Measurements from ENCODE around the gene ETFA.

ETFA gene

GRCh38 chr15:76339305-76340197 is 28.3 kb upstream of the ETFA start:
- DNase-seq (ENCODE audit: extremely low spot score) = no peak
- ChIA-PET POLR2A (interaction anchor here (1.0 kb wide), 1 partner anchor 9 kb away, joined by 3 read pairs; no protein-coding TSS in a partner anchor), CTCF (no interaction called here)
- TF ChIP-seq NFRKB (IDR thresholded peaks at IDR 0.05) = no peak
- no peak for TF ChIP-seq SP1 (IDR thresholded peaks at IDR 0.05)
- TF ChIP-seq FOXA1 (IDR thresholded peaks at IDR 0.05) = no peak
- TF ChIP-seq TARDBP (IDR thresholded peaks at IDR 0.05) = no peak
- TF ChIP-seq L3MBTL2 (conservative IDR thresholded peaks at IDR 0.05) = no peak
- TF ChIP-seq HDGF (IDR thresholded peaks at IDR 0.05; ENCODE audit: borderline replicate concordance) = no peak
- no peak for TF ChIP-seq ARNT (IDR thresholded peaks at IDR 0.05)
- no peak for TF ChIP-seq ELF4 (IDR thresholded peaks at IDR 0.05)
- TF ChIP-seq PKNOX1 (IDR thresholded peaks at IDR 0.05) = no peak
- no peak for TF ChIP-seq FOXM1 (IDR thresholded peaks at IDR 0.05; ENCODE audit: borderline replicate concordance)
- TF ChIP-seq CTBP1 (IDR thresholded peaks at IDR 0.05; ENCODE audit: borderline replicate concordance) = no peak
- TF ChIP-seq BHLHE40 (IDR thresholded peaks at IDR 0.05; ENCODE audit: borderline replicate concordance) = no peak

DNA sequence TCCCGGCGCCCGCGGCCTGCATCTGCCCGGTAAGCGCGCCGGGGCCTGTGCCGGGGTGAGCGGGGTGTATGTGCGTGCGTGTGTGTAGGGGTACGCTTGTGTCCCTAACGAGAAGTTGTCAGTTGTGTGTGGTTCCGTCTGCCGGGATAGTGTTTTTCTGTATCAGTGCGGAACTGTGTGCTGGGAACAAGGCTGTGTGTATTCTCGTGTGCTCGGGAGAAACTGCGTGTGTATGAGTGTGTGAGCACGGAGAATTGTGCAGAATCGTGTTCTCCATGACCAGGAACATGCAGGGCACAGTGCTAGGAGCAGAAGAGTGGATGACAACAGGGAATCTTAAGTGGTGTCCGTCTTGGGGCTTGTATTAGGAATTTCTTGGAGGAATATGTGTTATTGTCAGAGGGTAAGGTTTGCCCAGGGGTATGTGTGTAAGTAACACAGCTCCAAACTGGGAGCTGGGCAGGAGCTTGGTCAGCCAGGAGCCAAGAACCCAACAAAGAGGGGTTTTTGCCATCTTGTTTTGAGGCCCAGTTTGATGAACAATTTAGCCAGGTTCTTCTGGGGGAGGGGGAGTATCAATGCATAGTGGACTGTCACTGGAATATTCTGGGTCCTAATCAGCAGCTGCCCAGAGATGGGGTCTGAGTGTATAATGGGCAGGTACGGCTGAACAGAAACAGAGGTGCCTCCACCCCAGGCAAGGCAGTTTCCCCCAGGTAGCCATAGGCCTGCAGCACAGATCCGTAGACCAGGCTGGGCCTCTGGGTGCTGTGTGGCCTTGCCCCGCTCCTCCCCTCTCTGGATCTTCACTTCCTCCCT is 27.4 kb upstream of the ETFA start:
- POLR2A ChIA-PET = interaction anchor here (0.7 to 3.5 kb wide), 3 partner anchors 10 to 97 kb away, joined by 3 to 20 read pairs (median 3); partner anchors contain the start of gene ETFA
- no peak for TF ChIP-seq ZNF384 (IDR thresholded peaks at IDR 0.05)
- no peak for TF ChIP-seq ARNT (IDR thresholded peaks at IDR 0.05)
- no peak for TF ChIP-seq FOXK2 (IDR thresholded peaks at IDR 0.05)
- TF ChIP-seq SP1 (IDR thresholded peaks at IDR 0.05) = no peak
- TF ChIP-seq SUZ12 (IDR thresholded peaks at IDR 0.05) = no peak
- TF ChIP-seq HDGF (IDR thresholded peaks at IDR 0.05; ENCODE audit: borderline replicate concordance) = no peak
- no peak for TF ChIP-seq FOXM1 (IDR thresholded peaks at IDR 0.05; ENCODE audit: borderline replicate concordance)
- no peak for TF ChIP-seq FOXA1 (IDR thresholded peaks at IDR 0.05)
- no peak for TF ChIP-seq L3MBTL2 (conservative IDR thresholded peaks at IDR 0.05)
- no peak for TF ChIP-seq ELF4 (IDR thresholded peaks at IDR 0.05)
- TF ChIP-seq BHLHE40 (IDR thresholded peaks at IDR 0.05; ENCODE audit: borderline replicate concordance) = no peak
- TF ChIP-seq PKNOX1 (IDR thresholded peaks at IDR 0.05) = no peak
- no peak; the same call in 1 of the 2 replicates for TF ChIP-seq LEF1 (IDR thresholded peaks at IDR 0.05; ENCODE audit: borderline replicate concordance)
- TF ChIP-seq CTBP1 (IDR thresholded peaks at IDR 0.05; ENCODE audit: borderline replicate concordance) = no peak
- no peak for TF ChIP-seq TARDBP (IDR thresholded peaks at IDR 0.05)
- TF ChIP-seq NFRKB (IDR thresholded peaks at IDR 0.05) = no peak
- DNase-seq (ENCODE audit: extremely low spot score) = no peak
- CTCF ChIA-PET = no interaction called here

- peak; percentile 95 for TF ChIP-seq L3MBTL2 (conservative IDR thresholded peaks at IDR 0.05)
- no peak for TF ChIP-seq ELF4 (IDR thresholded peaks at IDR 0.05)
- peak; percentile 42 for DNase-seq (ENCODE audit: extremely low spot score)
- POLR2A ChIA-PET = interaction anchor here (0.7 to 3.5 kb wide), 6 partner anchors 9 to 96 kb away, joined by 3 to 71 read pairs (median 8); partner anchors contain the start of gene ETFA
Observed at GRCh38 chr15:76337696-76338485, 26.6 kb upstream of the ETFA start.

GRCh38 chr15:76337059-76337695 is 25.9 kb upstream of the ETFA start:
- TF ChIP-seq BHLHE40 (IDR thresholded peaks at IDR 0.05; ENCODE audit: borderline replicate concordance) (no peak), PKNOX1 (IDR thresholded peaks at IDR 0.05) (no peak), LEF1 (IDR thresholded peaks at IDR 0.05; ENCODE audit: borderline replicate concordance) (no peak), CTBP1 (IDR thresholded peaks at IDR 0.05; ENCODE audit: borderline replicate concordance) (no peak), SP1 (IDR thresholded peaks at IDR 0.05) (no peak), FOXK2 (IDR thresholded peaks at IDR 0.05) (no peak), TARDBP (IDR thresholded peaks at IDR 0.05) (no peak), HDGF (IDR thresholded peaks at IDR 0.05; ENCODE audit: borderline replicate concordance) (no peak), ARNT (IDR thresholded peaks at IDR 0.05) (no peak), ELF4 (IDR thresholded peaks at IDR 0.05) (no peak), L3MBTL2 (conservative IDR thresholded peaks at IDR 0.05) (no peak), NFRKB (IDR thresholded peaks at IDR 0.05) (no peak), FOXM1 (IDR thresholded peaks at IDR 0.05; ENCODE audit: borderline replicate concordance) (no peak), ZNF384 (IDR thresholded peaks at IDR 0.05) (no peak), FOXA1 (IDR thresholded peaks at IDR 0.05) (no peak), SUZ12 (IDR thresholded peaks at IDR 0.05) (no peak)
- CTCF ChIA-PET = no interaction called here

More at GRCh38 chr15:76337696-76338485, 26.6 kb upstream of the ETFA start:
- CTCF ChIA-PET = no interaction called here

More at GRCh38 chr15:76337059-76337695, 25.9 kb upstream of the ETFA start:
- POLR2A ChIA-PET = interaction anchor here (1.0 to 3.5 kb wide), 15 partner anchors 9 to 122 kb away, joined by 3 to 71 read pairs (median 8); partner anchors contain the start of gene ETFA
- peak; percentile 65 for DNase-seq (ENCODE audit: extremely low spot score)
